PC-9 (cell line): ENCODE measurements around the gene RPS19BP1.

Experiments
- EZH2 ChIP-seq: fragments of 200-600 bp; sonication (generic); IDR thresholded peaks from 2 replicates; pipeline ENCODE4 v1.8.0; 2017; ENCODE audit warnings: antibody characterized with exemption, low read depth
- TF ChIP-seq, protein P1 (sequence below): fragments of 200-600 bp; sonication (generic); conservative IDR thresholded peaks from 2 replicates; pipeline ENCODE4 v1.6.1; 2017; ENCODE audit warnings: mixed run types, antibody characterized with exemption, mild to moderate bottlenecking, moderate library complexity

DNA sequence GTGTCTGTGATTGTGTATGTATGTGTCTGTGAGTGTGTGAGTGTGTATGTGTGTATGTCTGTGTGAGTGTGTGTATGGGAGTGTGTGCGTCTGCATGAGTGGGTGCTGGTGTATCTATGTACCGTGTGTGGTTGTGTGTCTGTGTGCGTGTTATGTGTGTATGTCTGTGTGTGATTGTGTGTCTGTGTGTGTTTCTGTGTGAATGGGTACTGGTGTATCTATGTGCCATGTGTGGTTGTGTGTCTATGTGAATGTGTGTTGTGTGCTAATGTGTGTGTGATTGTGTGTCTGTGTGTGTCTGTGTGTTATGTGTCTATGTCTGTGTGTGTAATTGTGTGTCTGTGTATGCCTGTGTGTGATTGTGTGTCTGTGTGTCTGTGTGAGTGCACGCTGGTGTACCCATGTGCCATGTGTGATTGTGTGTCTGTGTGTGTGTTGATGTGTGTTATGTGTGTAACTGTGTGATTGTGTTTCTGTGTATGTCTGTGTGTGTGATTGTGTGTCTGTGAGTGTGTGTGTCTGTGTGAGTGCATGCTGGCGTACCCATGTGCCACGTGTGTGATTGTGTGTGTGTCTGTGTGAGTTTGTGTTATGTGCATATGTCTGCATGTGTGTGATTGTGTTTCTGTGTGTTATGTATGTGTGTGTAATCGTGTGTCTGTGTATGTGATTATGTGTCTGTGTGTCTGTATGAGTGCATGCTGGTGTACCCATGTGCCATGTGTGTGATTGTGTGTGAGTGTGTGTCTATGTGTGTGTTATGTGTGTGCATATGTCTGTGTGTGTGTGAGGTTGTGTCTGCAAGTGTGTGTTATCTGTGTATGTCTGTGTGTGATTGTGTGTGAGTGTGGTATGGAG lies 31.3 kb upstream of the RPS19BP1 start:
- TF ChIP-seq, protein P1, sequence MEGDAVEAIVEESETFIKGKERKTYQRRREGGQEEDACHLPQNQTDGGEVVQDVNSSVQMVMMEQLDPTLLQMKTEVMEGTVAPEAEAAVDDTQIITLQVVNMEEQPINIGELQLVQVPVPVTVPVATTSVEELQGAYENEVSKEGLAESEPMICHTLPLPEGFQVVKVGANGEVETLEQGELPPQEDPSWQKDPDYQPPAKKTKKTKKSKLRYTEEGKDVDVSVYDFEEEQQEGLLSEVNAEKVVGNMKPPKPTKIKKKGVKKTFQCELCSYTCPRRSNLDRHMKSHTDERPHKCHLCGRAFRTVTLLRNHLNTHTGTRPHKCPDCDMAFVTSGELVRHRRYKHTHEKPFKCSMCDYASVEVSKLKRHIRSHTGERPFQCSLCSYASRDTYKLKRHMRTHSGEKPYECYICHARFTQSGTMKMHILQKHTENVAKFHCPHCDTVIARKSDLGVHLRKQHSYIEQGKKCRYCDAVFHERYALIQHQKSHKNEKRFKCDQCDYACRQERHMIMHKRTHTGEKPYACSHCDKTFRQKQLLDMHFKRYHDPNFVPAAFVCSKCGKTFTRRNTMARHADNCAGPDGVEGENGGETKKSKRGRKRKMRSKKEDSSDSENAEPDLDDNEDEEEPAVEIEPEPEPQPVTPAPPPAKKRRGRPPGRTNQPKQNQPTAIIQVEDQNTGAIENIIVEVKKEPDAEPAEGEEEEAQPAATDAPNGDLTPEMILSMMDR = no peak
- no peak for TF ChIP-seq EZH2
